ENCODE results near the gene KIAA1549.

The KIAA1549 gene

GRCh38 chr7:138872576-138872975 lies 108.6 kb downstream of the KIAA1549 start:
- peaks cover 0 to 16% (median 0%) of the 10 kb centered on the region in 3 donors for H3K36me3 ChIP-seq
- no peaks in the 10 kb centered on the region for H3K4me1 ChIP-seq
- H3K27me3 ChIP-seq: no peaks in the 10 kb centered on the region
- DNase-seq: no peak
- H3K9me3 ChIP-seq: no peaks in the 10 kb centered on the region
- H3K27ac ChIP-seq: no peak overlapping the region
- no peak overlapping the region for H3K4me3 ChIP-seq
- intact Hi-C loops (cut with DNase I; ENCODE audit: low total_unique reads): no loop called here
- no peak for TF ChIP-seq CTCF (IDR thresholded peaks at IDR 0.05)

- no peak for TF ChIP-seq CTCF (IDR thresholded peaks at IDR 0.05)
- no peaks in the 10 kb centered on the region for H3K27me3 ChIP-seq
- no peaks in the 10 kb centered on the region for H3K9me3 ChIP-seq
- no peaks in the 10 kb centered on the region for H3K4me1 ChIP-seq
- H3K27ac ChIP-seq: no peak overlapping the region
- no peak for DNase-seq
- peaks cover 0 to 17% (median 0%) of the 10 kb centered on the region in 3 donors for H3K36me3 ChIP-seq
- intact Hi-C loops (cut with DNase I; ENCODE audit: low total_unique reads): no loop called here
- no peak overlapping the region for H3K4me3 ChIP-seq
These were observed 109.4 kb downstream of the KIAA1549 start for GRCh38 chr7:138871814-138872090.

- H3K9me3 ChIP-seq: no peaks in the 10 kb centered on the region
- intact Hi-C loops (cut with DNase I; ENCODE audit: low total_unique reads): no loop called here
- TF ChIP-seq CTCF (IDR thresholded peaks at IDR 0.05): no peak
- no peaks in the 10 kb centered on the region for H3K27me3 ChIP-seq
- no peak overlapping the region for H3K27ac ChIP-seq
- no peak for DNase-seq
- no peaks in the 10 kb centered on the region for H3K4me1 ChIP-seq
- H3K4me3 ChIP-seq: no peak overlapping the region
- H3K36me3 ChIP-seq: peaks cover 0 to 17% (median 0%) of the 10 kb centered on the region in 3 donors
These were observed 110.0 kb downstream of the KIAA1549 start for GRCh38 chr7:138871065-138871813.

- Histone ChIP-seq H3K4me3 (no peak overlapping the region), H3K36me3 (peaks cover 0 to 17% (median 0%) of the 10 kb centered on the region in 3 donors), H3K4me1 (no peaks in the 10 kb centered on the region), H3K27me3 (no peaks in the 10 kb centered on the region), H3K27ac (no peak overlapping the region), H3K9me3 (no peaks in the 10 kb centered on the region)
- no peak for TF ChIP-seq CTCF (IDR thresholded peaks at IDR 0.05)
- no peak for DNase-seq
- intact Hi-C loops (cut with DNase I; ENCODE audit: low total_unique reads): no loop called here
These were observed 111.8 kb downstream of the KIAA1549 start for GRCh38 chr7:138869353-138869752.

- no peak for DNase-seq
- peaks cover 0 to 17% (median 0%) of the 10 kb centered on the region in 3 donors for H3K36me3 ChIP-seq
- no peak for TF ChIP-seq CTCF (IDR thresholded peaks at IDR 0.05)
- no peaks in the 10 kb centered on the region for H3K27me3 ChIP-seq
- no peaks in the 10 kb centered on the region for H3K9me3 ChIP-seq
- intact Hi-C loops (cut with DNase I; ENCODE audit: low total_unique reads): no loop called here
- no peaks in the 10 kb centered on the region for H3K4me1 ChIP-seq
- no peak overlapping the region for H3K27ac ChIP-seq
- no peak overlapping the region for H3K4me3 ChIP-seq
These were observed 112.5 kb downstream of the KIAA1549 start for GRCh38 chr7:138868711-138869110.

GRCh38 chr7:138867744-138868143 lies 113.4 kb downstream of the KIAA1549 start:
- Histone ChIP-seq H3K4me3 (no peak overlapping the region), H3K27ac (no peak overlapping the region), H3K4me1 (no peaks in the 10 kb centered on the region), H3K27me3 (no peaks in the 10 kb centered on the region), H3K36me3 (peaks cover 0 to 17% (median 0%) of the 10 kb centered on the region in 3 donors), H3K9me3 (no peaks in the 10 kb centered on the region)
- no peak for DNase-seq
- no peak for TF ChIP-seq CTCF (IDR thresholded peaks at IDR 0.05)
- intact Hi-C loops (cut with DNase I; ENCODE audit: low total_unique reads): no loop called here
